H9 (cell line): Measurements from ENCODE around the gene KCNMA1. TPM values are rescaled to one million over a fixed set of nuclear protein-coding genes. Genes with fewer than 3 reads are reported as not detected.

Source experiments
- DNase-seq: peaks from one replicate; pipeline ENCODE4 v3.0.0-alpha.2; 2017
- H2AFZ ChIP-seq: one replicate; pipeline ENCODE4 v1.6.1; 2013; ENCODE audit warnings: mild to moderate bottlenecking, low read length, control low read depth, moderate library complexity
- H2AK5ac ChIP-seq: 2 replicates; pipeline ENCODE4 v1.6.1; 2013; ENCODE audit warnings: low read length, control low read depth, mixed read lengths; ENCODE audit not compliant: insufficient read length
- H2BK120ac ChIP-seq: one replicate; pipeline ENCODE4 v1.6.1; 2013; ENCODE audit warnings: low read depth, mild to moderate bottlenecking, low read length, control low read depth, inconsistent platforms; ENCODE audit not compliant: poor library complexity, severe bottlenecking
- H2BK12ac ChIP-seq: 2 replicates; pipeline ENCODE4 v1.6.1; 2013; ENCODE audit warnings: low read length, control low read depth, mixed read lengths, low read depth; ENCODE audit not compliant: insufficient read length
- H2BK15ac ChIP-seq: 2 replicates; pipeline ENCODE4 v1.6.1; 2013; ENCODE audit warnings: low read depth, low read length, control low read depth
- H2BK20ac ChIP-seq: one replicate; pipeline ENCODE4 v1.6.1; 2013; ENCODE audit warnings: low read depth, mild to moderate bottlenecking, low read length, control low read depth, inconsistent platforms; ENCODE audit not compliant: poor library complexity, severe bottlenecking
- H2BK5ac ChIP-seq: 2 replicates; pipeline ENCODE4 v1.6.1; 2013; ENCODE audit warnings: low read length, control low read depth, mixed read lengths; ENCODE audit not compliant: insufficient read length
- H3K14ac ChIP-seq: 2 replicates; pipeline ENCODE4 v1.6.1; 2013; ENCODE audit warnings: low read length, control low read depth; ENCODE audit not compliant: insufficient read depth
- H3K18ac ChIP-seq: 2 replicates; pipeline ENCODE4 v1.6.1; 2013; ENCODE audit warnings: low read depth, mild to moderate bottlenecking, mixed read lengths, low read length, control low read depth; ENCODE audit not compliant: insufficient read length
- H3K23ac ChIP-seq: 2 replicates; pipeline ENCODE4 v1.6.1; 2013; ENCODE audit warnings: low read length, control low read depth, mixed read lengths, low read depth; ENCODE audit not compliant: insufficient read length
- H3K23me2 ChIP-seq: 2 replicates; pipeline ENCODE4 v1.6.1; 2013; ENCODE audit warnings: low read depth, mild to moderate bottlenecking, mixed read lengths, low read length, control low read depth; ENCODE audit not compliant: insufficient read length, poor library complexity, severe bottlenecking
- H3K27ac ChIP-seq: 2 replicates; pipeline ENCODE4 v1.5.1; 2013; ENCODE audit warnings: low read length, control low read depth, mixed read lengths, low read depth; ENCODE audit not compliant: insufficient read length
- H3K27me3 ChIP-seq: 2 replicates; pipeline ENCODE4 v1.6.1; 2013; ENCODE audit warnings: low read length, control low read depth, inconsistent platforms; ENCODE audit not compliant: insufficient read depth
- H3K4ac ChIP-seq: 2 replicates; pipeline ENCODE4 v1.6.1; 2013; ENCODE audit warnings: low read depth, mild to moderate bottlenecking, control low read depth, inconsistent platforms, low read length, moderate library complexity
- H3K4me1 ChIP-seq: 2 replicates; pipeline ENCODE4 v1.6.1; 2013; ENCODE audit warnings: low read length, control low read depth, inconsistent platforms; ENCODE audit not compliant: insufficient read depth
- H3K4me2 ChIP-seq: 2 replicates; pipeline ENCODE4 v1.6.1; 2013; ENCODE audit warnings: low read length, control low read depth, mixed read lengths; ENCODE audit not compliant: insufficient read length, insufficient read depth
- H3K56ac ChIP-seq: 2 replicates; pipeline ENCODE4 v1.6.1; 2013; ENCODE audit warnings: low read depth, mild to moderate bottlenecking, mixed read lengths, low read length, control low read depth; ENCODE audit not compliant: insufficient read length
- H3K79me1 ChIP-seq: 2 replicates; pipeline ENCODE4 v1.6.1; 2013; ENCODE audit warnings: low read depth, mild to moderate bottlenecking, moderate library complexity, low read length, control low read depth, inconsistent platforms; ENCODE audit not compliant: insufficient read depth, poor library complexity, severe bottlenecking
- H3K79me2 ChIP-seq: 2 replicates; pipeline ENCODE4 v1.6.1; 2013; ENCODE audit warnings: low read length, control low read depth, inconsistent platforms; ENCODE audit not compliant: insufficient read depth
- H3K9ac ChIP-seq: 2 replicates; pipeline ENCODE4 v1.6.1; 2013; ENCODE audit warnings: low read length, control low read depth, mixed read lengths; ENCODE audit not compliant: insufficient read length; ENCODE audit errors: extremely low read depth
- H3K9me3 ChIP-seq: one replicate; pipeline ENCODE4 v1.6.1; 2013; ENCODE audit warnings: low read depth, low read length, inconsistent platforms; ENCODE audit not compliant: control insufficient read depth
- H3T11ph ChIP-seq: one replicate; pipeline ENCODE4 v1.6.1; 2013; ENCODE audit warnings: mild to moderate bottlenecking, low read length, control low read depth, inconsistent platforms
- H4K20me1 ChIP-seq: one replicate; pipeline ENCODE4 v1.6.1; 2013; ENCODE audit not compliant: control insufficient read depth, insufficient read length, insufficient read depth
- H4K5ac ChIP-seq: 2 replicates; pipeline ENCODE4 v1.6.1; 2013; ENCODE audit warnings: low read depth, mild to moderate bottlenecking, mixed read lengths, low read length, control low read depth; ENCODE audit not compliant: insufficient read length
- H4K8ac ChIP-seq: replicated peaks from 2 replicates; pipeline ENCODE4 v1.6.1; 2013; ENCODE audit warnings: low read length, control low read depth, mixed read lengths, low read depth; ENCODE audit not compliant: insufficient read length
- H4K91ac ChIP-seq: 2 replicates; pipeline ENCODE4 v1.6.1; 2013; ENCODE audit warnings: low read depth, mild to moderate bottlenecking, moderate library complexity, mixed read lengths, low read length, control low read depth; ENCODE audit not compliant: insufficient read length
- H3K27ac Mint-ChIP-seq, 3 experiments: 2 replicates in 2 of 3; 3 replicates in 1 of 3; pipeline ENCODE4 v1.8.0; 2020 to 2021; ENCODE audit warnings: mixed read lengths in 3 of 3, mild to moderate bottlenecking in 1 of 3, moderate library complexity in 1 of 3
- H3K27me3 Mint-ChIP-seq: 2 replicates; pipeline ENCODE4 v1.8.0; 2021; ENCODE audit warnings: low read depth, mild to moderate bottlenecking, moderate library complexity, mixed read lengths
- H3K36me3 Mint-ChIP-seq, 3 experiments: 2 replicates in 2 of 3; 3 replicates in 1 of 3; pipeline ENCODE4 v1.8.0; 2020 to 2021; ENCODE audit warnings: low read depth in 3 of 3, mixed read lengths in 3 of 3; ENCODE audit not compliant: insufficient read depth in 1 of 3
- H3K4me1 Mint-ChIP-seq, 2 experiments: 2 replicates each; pipeline ENCODE4 v1.8.0; 2020; ENCODE audit warnings: mixed read lengths in 2 of 2
- H3K4me3 Mint-ChIP-seq, 2 experiments: 2 replicates in 1 of 2; 3 replicates in 1 of 2; pipeline ENCODE4 v1.8.0; 2020 to 2021; ENCODE audit warnings: mild to moderate bottlenecking in 2 of 2, mixed read lengths in 2 of 2, moderate library complexity in 1 of 2
- H3K9me3 Mint-ChIP-seq, 2 experiments: 2 replicates in 1 of 2; 3 replicates in 1 of 2; pipeline ENCODE4 v1.8.0; 2020; ENCODE audit warnings: mild to moderate bottlenecking in 2 of 2, mixed read lengths in 2 of 2, moderate library complexity in 1 of 2
- CTCF ChIP-seq: fragments of 200-600 bp; sonication (generic); conservative IDR thresholded peaks from 3 replicates; pipeline ENCODE4 v1.8.0; 2021; ENCODE audit warnings: antibody characterized with exemption, mild to moderate bottlenecking
- WGBS: extraction: QIAGEN DNeasy Blood & Tissue Kit; methylation state at CpG from one replicate; pipeline ENCODE4 v1.1.7; 2013; ENCODE audit warnings: missing lambda C conversion rate, low lambda C conversion rate, mixed read lengths; ENCODE audit not compliant: insufficient read length; ENCODE audit errors: extremely low coverage; 5-methylcytosine and 5-hydroxymethylcytosine counted together
- total RNA-seq: library from RNA; stranded (reverse); gene quantifications from 2 replicates; pipeline ENCODE4 v1.2.1, GENCODE V29; 2021

KCNMA1 gene
- total RNA-seq, 1 experiment from 2014 or later, result 2.0 TPM

GRCh38 chr10:77045085-77045484 lies 592.5 kb downstream of the KCNMA1 start:
- Histone ChIP-seq H3K23me2 (no peaks in the 10 kb centered on the region), H4K91ac (no peak overlapping the region), H3K27ac (no peak overlapping the region), H2BK120ac (no peak overlapping the region), H2BK12ac (no peak overlapping the region), H2BK20ac (no peak overlapping the region), H3K23ac (no peak overlapping the region), H3K18ac (no peak overlapping the region), H2AK5ac (no peak overlapping the region), H3K14ac (no peak overlapping the region), H4K20me1 (no peaks in the 10 kb centered on the region), H2AFZ (no peak overlapping the region), H3T11ph (no peak overlapping the region), H3K4me2 (no peak overlapping the region), H3K27me3 (no peaks in the 10 kb centered on the region), H2BK15ac (no peak overlapping the region), H4K5ac (no peak overlapping the region), H2BK5ac (no peak overlapping the region), H4K8ac (no peak overlapping the region), H3K79me1 (no peaks in the 10 kb centered on the region), H3K79me2 (no peaks in the 10 kb centered on the region), H3K4me1 (no peaks in the 10 kb centered on the region), H3K9ac (no peak overlapping the region), H3K56ac (no peak overlapping the region), H3K4ac (no peak overlapping the region), H3K9me3 (no peaks in the 10 kb centered on the region)
- Mint-ChIP-seq H3K27me3 (peaks cover 3% of the 10 kb centered on the region), H3K9me3 (no peaks in the 10 kb centered on the region), H3K27ac (no peak overlapping the region; a peak in 1 of 7 replicates), H3K36me3 (no peaks in the 10 kb centered on the region), H3K4me1 (peaks cover 4 to 5% of the 10 kb centered on the region in 2 experiments), H3K4me3 (no peak overlapping the region)
- no peak for TF ChIP-seq CTCF
- WGBS, result no CpG with 5 or more reads among the region's 2 CpGs
- DNase-seq, result no peak
